HG03457 (cell line): ENCODE measurements around the gene MPV17L.
"Not testable (repeated sequence)": the region's sequence is repeated elsewhere in the genome, so short reads cannot be mapped to it uniquely, and the experiment has no call there.

ENCODE experiments used
- ATAC-seq: cut with Tn5 transposase; IDR thresholded peaks from one replicate; pipeline ENCODE4 v1.9.1; 2021; ENCODE audit warnings: moderate number of reproducible peaks; ENCODE audit not compliant: unreplicated experiment

The MPV17L gene

DNA sequence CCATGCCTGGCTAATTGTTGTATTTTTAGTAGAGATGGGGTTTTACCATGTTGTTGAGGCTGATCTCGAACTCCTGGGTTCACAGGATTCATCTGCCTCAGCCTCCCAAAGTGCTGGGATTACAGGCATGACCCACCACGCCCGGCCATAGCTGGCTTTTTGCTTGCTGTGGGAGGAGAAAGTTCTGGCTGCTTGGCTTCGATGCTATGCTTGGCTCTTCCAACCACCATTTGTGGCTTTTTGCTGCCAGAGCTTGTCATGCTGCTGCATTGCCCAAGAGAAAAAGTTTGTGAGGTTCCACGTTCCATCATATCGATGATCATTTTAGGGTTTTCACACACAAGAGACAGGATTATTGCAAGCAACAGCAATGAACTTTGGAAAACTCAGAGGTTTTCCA lies 55.1 kb downstream of the MPV17L start:
- ATAC-seq = no peak

DNA sequence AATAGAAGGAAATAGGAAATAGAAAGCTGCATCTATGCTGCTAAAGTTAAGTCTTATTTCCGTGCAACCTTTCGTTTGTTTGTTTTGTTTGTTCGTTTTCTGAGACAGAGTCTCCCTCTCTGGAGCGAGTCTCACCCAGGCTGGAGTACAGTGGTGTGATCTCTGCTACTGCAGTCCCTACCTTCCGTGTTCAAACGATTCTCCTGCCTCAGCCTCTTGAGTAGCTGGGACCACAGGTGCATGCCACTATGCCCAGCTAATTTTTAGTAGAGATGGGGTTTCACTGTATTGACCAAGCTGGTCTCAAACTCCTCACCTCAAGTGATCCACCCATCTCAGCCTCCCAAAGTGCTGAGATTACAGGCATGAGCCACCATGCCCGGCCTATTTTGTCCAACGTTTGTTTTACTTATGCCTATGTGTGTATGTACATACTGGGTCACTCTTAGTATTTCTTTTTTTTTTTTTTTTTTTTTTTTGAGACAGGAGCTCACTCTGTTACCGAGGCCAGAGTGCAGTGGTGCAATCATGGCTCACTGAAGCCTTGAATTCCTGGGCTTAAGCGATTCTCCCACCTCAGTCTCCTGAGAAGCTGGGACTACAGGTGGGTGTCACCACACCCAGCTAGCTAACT lies 55.7 kb downstream of the MPV17L start:
- no peak for ATAC-seq

DNA sequence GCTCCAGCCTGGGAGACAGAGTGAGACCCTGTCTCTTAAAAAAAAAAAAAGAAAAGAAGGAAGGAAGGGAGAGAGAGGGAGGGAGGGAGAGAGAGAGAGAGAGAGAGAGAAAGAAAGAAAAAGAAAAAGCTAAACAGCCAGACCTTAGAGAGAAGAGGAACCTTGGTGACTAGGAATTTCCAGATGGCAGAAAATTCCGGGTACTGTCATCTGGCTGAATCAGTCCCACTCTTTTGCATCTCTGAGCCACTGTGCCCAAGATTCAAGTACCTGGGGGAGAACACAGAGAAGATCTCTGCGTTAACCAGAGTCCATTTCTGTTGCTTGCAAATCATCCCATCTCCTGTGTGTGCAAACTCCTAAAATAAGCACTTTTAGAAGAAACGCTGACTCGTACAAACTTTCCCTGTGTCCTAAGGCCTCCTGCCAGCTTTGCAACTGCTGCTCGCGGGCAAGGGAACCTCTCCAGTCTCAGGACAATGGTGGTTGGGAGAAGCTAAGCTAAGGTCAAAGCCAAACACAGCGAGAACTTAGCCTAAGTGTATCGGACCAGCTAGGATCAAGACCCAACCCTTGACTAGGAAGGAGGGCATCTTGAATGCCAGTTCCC lies 56.8 kb downstream of the MPV17L start:
- ATAC-seq = no peak

DNA sequence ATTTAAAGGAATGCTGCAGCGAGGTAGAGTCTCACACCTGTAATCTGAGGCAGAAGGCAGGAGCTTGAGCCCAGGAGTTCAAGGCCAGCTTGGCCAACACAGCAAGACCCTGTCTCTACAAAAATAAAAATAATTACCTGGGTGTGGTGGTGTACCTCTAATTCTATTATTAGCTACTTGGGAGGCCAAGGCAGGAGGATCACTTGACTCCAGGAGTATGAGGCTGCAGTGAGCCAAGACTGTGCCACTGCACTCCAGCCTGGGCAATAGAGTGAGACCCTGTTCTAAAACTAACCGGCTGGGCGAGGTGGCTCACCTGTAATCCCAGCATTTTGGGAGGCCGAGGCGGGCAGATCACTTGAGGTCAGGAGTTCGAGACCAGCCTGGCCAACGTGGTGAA lies 57.7 kb downstream of the MPV17L start:
- ATAC-seq = not testable (repeated sequence)

DNA sequence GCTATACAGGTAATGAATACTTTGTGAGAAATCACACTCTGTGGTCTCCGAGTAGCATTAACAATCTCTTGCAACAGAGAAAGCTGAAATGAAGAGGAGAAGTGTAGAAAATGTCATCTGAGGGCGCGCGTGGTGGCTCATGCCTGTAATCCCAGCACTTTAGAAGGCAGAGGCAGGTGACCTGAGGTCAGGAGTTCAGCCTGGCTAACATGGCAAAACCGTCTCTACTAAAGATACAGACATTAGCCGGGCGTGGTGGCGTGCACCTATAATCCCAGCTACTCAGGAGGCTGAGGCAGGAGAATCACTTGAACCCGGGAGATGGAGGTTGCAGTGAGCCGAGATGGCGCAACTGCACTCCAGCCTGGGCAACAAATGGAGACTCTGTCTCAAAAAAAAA lies 59.4 kb downstream of the MPV17L start:
- not testable (repeated sequence) for ATAC-seq

DNA sequence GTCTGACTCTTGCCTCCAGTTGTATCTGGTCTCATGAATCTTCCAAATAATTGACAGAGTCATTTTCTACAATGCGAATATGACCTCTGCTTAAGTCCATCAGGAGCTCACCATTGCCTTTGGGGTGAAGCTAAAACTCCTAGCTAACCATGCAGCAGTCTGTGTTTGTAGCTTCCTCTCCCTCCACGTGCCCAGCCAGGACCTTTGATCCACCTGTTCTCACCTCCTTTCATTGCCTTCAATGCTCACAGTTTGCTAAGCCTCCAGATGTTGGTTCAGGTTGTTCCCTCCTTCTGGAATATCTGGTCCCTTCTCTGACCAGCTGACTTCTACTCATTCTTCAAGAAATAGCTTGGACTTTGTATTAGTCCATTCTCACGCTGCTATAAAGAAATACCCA lies 61.8 kb downstream of the MPV17L start:
- ATAC-seq = no peak

DNA sequence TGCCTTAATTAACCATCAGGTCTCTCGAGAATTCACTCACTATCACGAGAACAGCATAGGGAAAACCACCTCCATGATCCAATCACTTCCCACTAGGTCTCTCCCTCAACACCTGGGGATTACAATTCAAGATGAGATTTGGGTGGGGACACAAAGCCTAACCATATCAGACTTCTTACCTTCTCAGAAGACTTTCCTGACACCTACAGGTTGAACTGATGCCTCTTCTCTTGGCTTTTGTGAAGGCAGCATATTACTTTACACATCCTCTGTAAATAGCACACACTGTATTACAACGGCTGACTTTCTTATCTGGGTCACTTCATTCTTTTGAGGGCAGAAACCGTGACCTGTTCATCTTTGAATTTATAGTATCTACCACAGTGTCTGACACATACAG lies 62.4 kb downstream of the MPV17L start:
- ATAC-seq = no peak

DNA sequence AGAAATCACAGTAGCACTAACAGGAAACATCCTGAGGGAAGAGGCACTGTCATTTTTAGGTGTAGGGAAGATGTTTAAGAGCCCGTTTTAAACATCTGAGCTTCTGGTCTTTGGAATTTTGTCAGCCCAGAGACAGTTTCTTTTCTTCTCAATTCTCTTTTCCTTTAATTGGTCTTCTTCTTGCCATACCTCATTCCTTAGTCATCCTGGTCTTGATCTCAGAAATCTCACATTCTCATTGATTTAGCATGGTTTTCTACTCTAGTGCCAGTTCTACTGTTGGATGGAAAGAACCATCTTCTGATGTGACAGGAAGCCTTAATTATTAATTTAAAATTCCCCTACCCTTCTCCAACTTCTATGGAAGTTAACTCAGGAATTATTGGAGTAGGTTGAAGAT lies 64.2 kb downstream of the MPV17L start:
- no peak for ATAC-seq

DNA sequence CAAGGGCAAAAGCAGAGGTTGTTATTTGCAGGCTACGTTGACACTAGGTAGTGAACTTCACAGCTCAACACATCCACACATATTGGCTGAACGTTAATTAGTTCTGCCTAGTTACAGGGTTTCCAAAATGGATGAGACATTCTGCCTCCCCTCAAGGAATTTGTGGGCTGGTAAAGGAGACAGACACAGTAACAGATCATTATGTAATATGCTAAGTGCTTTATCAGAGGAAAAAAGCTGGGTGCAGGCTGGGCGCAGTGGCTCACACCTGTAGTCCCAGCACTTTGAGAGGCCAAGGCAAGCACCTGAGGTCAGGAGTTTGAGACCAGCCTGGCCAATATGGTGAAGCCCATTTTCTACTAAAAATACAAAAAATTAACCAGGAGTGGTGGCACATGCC lies 65.0 kb downstream of the MPV17L start:
- no peak for ATAC-seq

DNA sequence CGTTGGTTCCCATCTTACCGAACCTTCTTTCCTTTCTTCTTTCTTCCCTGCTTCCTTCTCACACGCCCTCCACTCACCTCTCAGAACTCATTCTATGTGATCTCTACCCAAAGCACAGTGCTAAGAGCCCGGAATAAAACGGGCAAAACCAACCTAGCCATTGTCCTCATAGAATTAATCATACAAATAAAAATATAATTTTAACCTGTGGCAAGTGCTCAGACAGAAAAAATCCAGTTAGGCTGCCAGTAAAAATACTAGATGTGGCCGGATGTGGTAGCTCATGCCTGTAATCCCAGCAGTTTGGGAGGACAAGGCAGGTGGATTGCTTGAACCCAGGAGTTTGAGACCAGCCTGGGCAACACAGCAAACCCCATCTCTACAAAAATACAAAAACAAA lies 65.8 kb downstream of the MPV17L start:
- no peak for ATAC-seq
